Measurements from ENCODE around the gene BMP6.

Gene BMP6

GRCh38 chr6:7878401-7878964, 152.6 kb downstream of the BMP6 start:
- Histone ChIP-seq H3K4me1 (ENCODE audit: insufficient read depth, low read length) (no peaks in the 10 kb centered on the region), H2AFZ (ENCODE audit: low read depth, low read length) (no peak overlapping the region), H3K4me2 (ENCODE audit: insufficient read depth, low read length) (no peak overlapping the region), H3K9ac (ENCODE audit: low read depth, low read length) (no peak overlapping the region), H3K27ac (ENCODE audit: low read length) (no peak overlapping the region), H3K9me3 (ENCODE audit: insufficient read depth, low read length, severe bottlenecking) (no peaks in the 10 kb centered on the region), H3K36me3 (ENCODE audit: insufficient read depth, low read length) (peaks cover 35% of the 10 kb centered on the region), H3K27me3 (ENCODE audit: insufficient read depth, low read length, poor library complexity) (no peaks in the 10 kb centered on the region), H3K79me2 (ENCODE audit: insufficient read depth, low read length) (no peaks in the 10 kb centered on the region), H3K4me3 (ENCODE audit: low read depth in 1 of 2, low read length in 2 of 2) (no peak overlapping the region), H4K20me1 (ENCODE audit: insufficient read depth, low read length) (no peaks in the 10 kb centered on the region)
- ATAC-seq (ENCODE audit: insufficient read depth, low read depth) (0 out of 3 replicates have a peak, but pooled peaks have one; percentile 18), DNase-seq (no peak)
- no peak for TF ChIP-seq EZH2 (IDR thresholded peaks at IDR 0.05; ENCODE audit: borderline replicate concordance, low read depth, low read length, severe bottlenecking)
- TF ChIP-seq CTCF (IDR thresholded peaks at IDR 0.05; ENCODE audit: borderline replicate concordance, extremely low read depth, low read length, poor library complexity, severe bottlenecking) = no peak

GRCh38 chr6:7879043-7879442, 153.1 kb downstream of the BMP6 start:
- H4K20me1 ChIP-seq (ENCODE audit: insufficient read depth, low read length) = no peaks in the 10 kb centered on the region
- H3K27ac ChIP-seq (ENCODE audit: low read length) = no peak overlapping the region
- no peak overlapping the region for H3K4me2 ChIP-seq (ENCODE audit: insufficient read depth, low read length)
- H3K79me2 ChIP-seq (ENCODE audit: insufficient read depth, low read length) = no peaks in the 10 kb centered on the region
- ATAC-seq (ENCODE audit: insufficient read depth, low read depth) = no peak
- H3K36me3 ChIP-seq (ENCODE audit: insufficient read depth, low read length) = peaks cover 41% of the 10 kb centered on the region
- H3K4me1 ChIP-seq (ENCODE audit: insufficient read depth, low read length) = no peaks in the 10 kb centered on the region
- H3K9me3 ChIP-seq (ENCODE audit: insufficient read depth, low read length, severe bottlenecking) = no peaks in the 10 kb centered on the region
- H2AFZ ChIP-seq (ENCODE audit: low read depth, low read length) = no peak overlapping the region
- DNase-seq = no peak
- H3K4me3 ChIP-seq (ENCODE audit: low read depth in 1 of 2, low read length in 2 of 2) = no peak overlapping the region
- H3K27me3 ChIP-seq (ENCODE audit: insufficient read depth, low read length, poor library complexity) = no peaks in the 10 kb centered on the region
- no peak for TF ChIP-seq CTCF (IDR thresholded peaks at IDR 0.05; ENCODE audit: borderline replicate concordance, extremely low read depth, low read length, poor library complexity, severe bottlenecking)
- TF ChIP-seq EZH2 (IDR thresholded peaks at IDR 0.05; ENCODE audit: borderline replicate concordance, low read depth, low read length, severe bottlenecking) = no peak
- H3K9ac ChIP-seq (ENCODE audit: low read depth, low read length) = no peak overlapping the region

GRCh38 chr6:7879579-7879978, 153.7 kb downstream of the BMP6 start:
- TF ChIP-seq EZH2 (IDR thresholded peaks at IDR 0.05; ENCODE audit: borderline replicate concordance, low read depth, low read length, severe bottlenecking) (no peak), CTCF (IDR thresholded peaks at IDR 0.05; ENCODE audit: borderline replicate concordance, extremely low read depth, low read length, poor library complexity, severe bottlenecking) (no peak)
- Histone ChIP-seq H3K9ac (ENCODE audit: low read depth, low read length) (no peak overlapping the region), H3K4me2 (ENCODE audit: insufficient read depth, low read length) (no peak overlapping the region), H3K36me3 (ENCODE audit: insufficient read depth, low read length) (peaks cover 46% of the 10 kb centered on the region), H4K20me1 (ENCODE audit: insufficient read depth, low read length) (no peaks in the 10 kb centered on the region), H3K9me3 (ENCODE audit: insufficient read depth, low read length, severe bottlenecking) (no peaks in the 10 kb centered on the region), H3K4me3 (ENCODE audit: low read depth in 1 of 2, low read length in 2 of 2) (no peak overlapping the region), H2AFZ (ENCODE audit: low read depth, low read length) (no peak overlapping the region), H3K27me3 (ENCODE audit: insufficient read depth, low read length, poor library complexity) (no peaks in the 10 kb centered on the region), H3K27ac (ENCODE audit: low read length) (no peak overlapping the region), H3K4me1 (ENCODE audit: insufficient read depth, low read length) (no peaks in the 10 kb centered on the region), H3K79me2 (ENCODE audit: insufficient read depth, low read length) (no peaks in the 10 kb centered on the region)
- no peak for ATAC-seq (ENCODE audit: insufficient read depth, low read depth)
- no peak for DNase-seq
